Fibroblast of skin of right biceps (primary cell): ENCODE data around the gene SLC12A6.

Experiments
- DNase-seq: peaks from one replicate; pipeline ENCODE4 v3.0.0-alpha.2; 2013

The SLC12A6 gene

DNA sequence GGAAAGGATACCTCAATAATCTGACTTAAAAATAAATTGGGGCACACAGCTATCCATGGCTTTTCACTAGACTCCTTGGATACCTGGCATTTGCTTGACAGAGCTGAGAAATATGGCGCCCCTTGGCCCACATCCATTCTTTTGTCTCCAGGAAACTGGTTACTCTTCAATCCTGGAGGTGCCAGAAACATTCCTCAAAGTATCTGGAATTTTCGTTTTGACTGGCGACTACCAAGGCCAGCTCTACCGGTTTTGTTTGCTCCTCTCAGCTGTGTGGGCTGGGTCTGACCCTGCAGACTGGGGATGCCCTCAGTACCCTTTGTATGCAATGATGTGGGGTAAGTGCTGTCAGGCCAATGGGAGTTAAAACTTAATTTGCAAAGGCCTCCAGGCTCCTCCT lies 154.6 kb downstream of the SLC12A6 start:
- no peak for DNase-seq
